ENCODE data around the gene ECSIT.

Gene ECSIT

GRCh38 chr19:11552666-11553372 is 23.9 kb upstream of the ECSIT start:
- Histone ChIP-seq H3K27me3 (ENCODE audit: insufficient read depth, poor library complexity, severe bottlenecking) (no peaks in the 10 kb centered on the region), H3K27ac (replicated peaks) (no peak overlapping the region), H3K4me3 (replicated peaks; ENCODE audit: insufficient read depth, low read length) (no peak overlapping the region)
- no peak for DNase-seq (ENCODE audit: low read depth in 1 of 2, low spot score in 1 of 2)
- TF ChIP-seq POLR2AphosphoS5 (IDR thresholded peaks at IDR 0.05; ENCODE audit: low read depth) = no peak
- TF ChIP-seq, protein P1, sequence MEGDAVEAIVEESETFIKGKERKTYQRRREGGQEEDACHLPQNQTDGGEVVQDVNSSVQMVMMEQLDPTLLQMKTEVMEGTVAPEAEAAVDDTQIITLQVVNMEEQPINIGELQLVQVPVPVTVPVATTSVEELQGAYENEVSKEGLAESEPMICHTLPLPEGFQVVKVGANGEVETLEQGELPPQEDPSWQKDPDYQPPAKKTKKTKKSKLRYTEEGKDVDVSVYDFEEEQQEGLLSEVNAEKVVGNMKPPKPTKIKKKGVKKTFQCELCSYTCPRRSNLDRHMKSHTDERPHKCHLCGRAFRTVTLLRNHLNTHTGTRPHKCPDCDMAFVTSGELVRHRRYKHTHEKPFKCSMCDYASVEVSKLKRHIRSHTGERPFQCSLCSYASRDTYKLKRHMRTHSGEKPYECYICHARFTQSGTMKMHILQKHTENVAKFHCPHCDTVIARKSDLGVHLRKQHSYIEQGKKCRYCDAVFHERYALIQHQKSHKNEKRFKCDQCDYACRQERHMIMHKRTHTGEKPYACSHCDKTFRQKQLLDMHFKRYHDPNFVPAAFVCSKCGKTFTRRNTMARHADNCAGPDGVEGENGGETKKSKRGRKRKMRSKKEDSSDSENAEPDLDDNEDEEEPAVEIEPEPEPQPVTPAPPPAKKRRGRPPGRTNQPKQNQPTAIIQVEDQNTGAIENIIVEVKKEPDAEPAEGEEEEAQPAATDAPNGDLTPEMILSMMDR (IDR thresholded peaks at IDR 0.05; ENCODE audit: insufficient read depth, low read length) = no peak
- TF ChIP-seq, protein P2, sequence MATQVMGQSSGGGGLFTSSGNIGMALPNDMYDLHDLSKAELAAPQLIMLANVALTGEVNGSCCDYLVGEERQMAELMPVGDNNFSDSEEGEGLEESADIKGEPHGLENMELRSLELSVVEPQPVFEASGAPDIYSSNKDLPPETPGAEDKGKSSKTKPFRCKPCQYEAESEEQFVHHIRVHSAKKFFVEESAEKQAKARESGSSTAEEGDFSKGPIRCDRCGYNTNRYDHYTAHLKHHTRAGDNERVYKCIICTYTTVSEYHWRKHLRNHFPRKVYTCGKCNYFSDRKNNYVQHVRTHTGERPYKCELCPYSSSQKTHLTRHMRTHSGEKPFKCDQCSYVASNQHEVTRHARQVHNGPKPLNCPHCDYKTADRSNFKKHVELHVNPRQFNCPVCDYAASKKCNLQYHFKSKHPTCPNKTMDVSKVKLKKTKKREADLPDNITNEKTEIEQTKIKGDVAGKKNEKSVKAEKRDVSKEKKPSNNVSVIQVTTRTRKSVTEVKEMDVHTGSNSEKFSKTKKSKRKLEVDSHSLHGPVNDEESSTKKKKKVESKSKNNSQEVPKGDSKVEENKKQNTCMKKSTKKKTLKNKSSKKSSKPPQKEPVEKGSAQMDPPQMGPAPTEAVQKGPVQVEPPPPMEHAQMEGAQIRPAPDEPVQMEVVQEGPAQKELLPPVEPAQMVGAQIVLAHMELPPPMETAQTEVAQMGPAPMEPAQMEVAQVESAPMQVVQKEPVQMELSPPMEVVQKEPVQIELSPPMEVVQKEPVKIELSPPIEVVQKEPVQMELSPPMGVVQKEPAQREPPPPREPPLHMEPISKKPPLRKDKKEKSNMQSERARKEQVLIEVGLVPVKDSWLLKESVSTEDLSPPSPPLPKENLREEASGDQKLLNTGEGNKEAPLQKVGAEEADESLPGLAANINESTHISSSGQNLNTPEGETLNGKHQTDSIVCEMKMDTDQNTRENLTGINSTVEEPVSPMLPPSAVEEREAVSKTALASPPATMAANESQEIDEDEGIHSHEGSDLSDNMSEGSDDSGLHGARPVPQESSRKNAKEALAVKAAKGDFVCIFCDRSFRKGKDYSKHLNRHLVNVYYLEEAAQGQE (IDR thresholded peaks at IDR 0.05; ENCODE audit: insufficient replicate concordance, low read depth) = no peak
- TF ChIP-seq SPI1 (IDR thresholded peaks at IDR 0.05; ENCODE audit: borderline replicate concordance, low read depth) = no peak
- TF ChIP-seq GABPA (IDR thresholded peaks at IDR 0.05; ENCODE audit: low read depth) = no peak

DNA sequence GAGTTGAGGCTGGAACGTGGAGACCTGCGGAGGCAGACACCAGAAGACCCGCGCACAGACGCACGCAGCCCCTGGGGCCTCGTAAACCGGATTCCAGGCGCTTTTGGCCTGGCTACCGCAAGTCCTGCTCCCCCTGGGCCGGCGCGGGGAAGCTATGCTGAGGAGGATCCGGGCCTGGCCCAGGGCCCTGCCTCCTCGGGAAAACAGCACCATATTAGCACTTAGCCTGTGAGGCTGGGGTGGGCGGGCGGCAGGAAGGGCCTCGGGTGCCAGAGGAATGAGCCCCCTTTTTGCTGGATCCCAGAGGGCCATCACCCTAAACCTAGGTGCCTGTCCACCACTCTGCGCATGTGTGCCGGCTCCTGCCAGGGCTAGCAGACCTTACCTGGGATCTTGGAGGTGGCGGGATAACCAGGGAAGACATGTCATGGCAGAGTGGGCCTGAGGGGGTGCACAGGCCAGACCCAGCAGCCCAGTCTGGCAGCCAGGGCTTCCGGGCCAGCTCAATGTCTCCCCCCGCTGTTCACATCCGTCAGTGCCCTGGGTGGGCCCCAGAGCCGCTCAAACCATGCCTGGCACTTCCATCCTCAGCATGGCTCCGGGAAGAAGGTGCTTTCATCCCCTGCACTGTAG is 22.8 kb upstream of the ECSIT start:
- DNase-seq (ENCODE audit: low read depth in 1 of 2, low spot score in 1 of 2) = no peak
- TF ChIP-seq GABPA (IDR thresholded peaks at IDR 0.05; ENCODE audit: low read depth) (no peak), SPI1 (IDR thresholded peaks at IDR 0.05; ENCODE audit: borderline replicate concordance, low read depth) (no peak), POLR2AphosphoS5 (IDR thresholded peaks at IDR 0.05; ENCODE audit: low read depth) (no peak)
- TF ChIP-seq, protein P1 (IDR thresholded peaks at IDR 0.05; ENCODE audit: insufficient read depth, low read length) = no peak
- TF ChIP-seq, protein P2 (IDR thresholded peaks at IDR 0.05; ENCODE audit: insufficient replicate concordance, low read depth) = no peak
- H3K4me3 ChIP-seq (replicated peaks; ENCODE audit: insufficient read depth, low read length) = no peak overlapping the region
- no peaks in the 10 kb centered on the region for H3K27me3 ChIP-seq (ENCODE audit: insufficient read depth, poor library complexity, severe bottlenecking)
- no peak overlapping the region for H3K27ac ChIP-seq (replicated peaks)

- no peak for DNase-seq (ENCODE audit: low read depth in 1 of 2, low spot score in 1 of 2)
- TF ChIP-seq, protein P2 (IDR thresholded peaks at IDR 0.05; ENCODE audit: insufficient replicate concordance, low read depth) = no peak
- TF ChIP-seq POLR2AphosphoS5 (IDR thresholded peaks at IDR 0.05; ENCODE audit: low read depth) (no peak), GABPA (IDR thresholded peaks at IDR 0.05; ENCODE audit: low read depth) (no peak), SPI1 (IDR thresholded peaks at IDR 0.05; ENCODE audit: borderline replicate concordance, low read depth) (no peak)
- TF ChIP-seq, protein P1 (IDR thresholded peaks at IDR 0.05; ENCODE audit: insufficient read depth, low read length) = no peak
- Histone ChIP-seq H3K27me3 (ENCODE audit: insufficient read depth, poor library complexity, severe bottlenecking) (no peaks in the 10 kb centered on the region), H3K4me3 (replicated peaks; ENCODE audit: insufficient read depth, low read length) (no peak overlapping the region), H3K27ac (replicated peaks) (no peak overlapping the region)
Measured at GRCh38 chr19:11550265-11550664, 21.3 kb upstream of the ECSIT start.
